ENCODE measurements around the gene RAB3IL1. TPM values are rescaled to one million over a fixed set of nuclear protein-coding genes. Genes with fewer than 3 reads are reported as not detected.
A peak's percentile ranks its signal among the peaks of the same experiment; 100 is the strongest.

RAB3IL1 gene
- total and polyA plus RNA-seq, 9 of the 15 experiments (the other 6 are each of a cell fraction or from before 2014, with no cell fraction given): 0.15 to 42.6 (median 15.5) TPM

DNA sequence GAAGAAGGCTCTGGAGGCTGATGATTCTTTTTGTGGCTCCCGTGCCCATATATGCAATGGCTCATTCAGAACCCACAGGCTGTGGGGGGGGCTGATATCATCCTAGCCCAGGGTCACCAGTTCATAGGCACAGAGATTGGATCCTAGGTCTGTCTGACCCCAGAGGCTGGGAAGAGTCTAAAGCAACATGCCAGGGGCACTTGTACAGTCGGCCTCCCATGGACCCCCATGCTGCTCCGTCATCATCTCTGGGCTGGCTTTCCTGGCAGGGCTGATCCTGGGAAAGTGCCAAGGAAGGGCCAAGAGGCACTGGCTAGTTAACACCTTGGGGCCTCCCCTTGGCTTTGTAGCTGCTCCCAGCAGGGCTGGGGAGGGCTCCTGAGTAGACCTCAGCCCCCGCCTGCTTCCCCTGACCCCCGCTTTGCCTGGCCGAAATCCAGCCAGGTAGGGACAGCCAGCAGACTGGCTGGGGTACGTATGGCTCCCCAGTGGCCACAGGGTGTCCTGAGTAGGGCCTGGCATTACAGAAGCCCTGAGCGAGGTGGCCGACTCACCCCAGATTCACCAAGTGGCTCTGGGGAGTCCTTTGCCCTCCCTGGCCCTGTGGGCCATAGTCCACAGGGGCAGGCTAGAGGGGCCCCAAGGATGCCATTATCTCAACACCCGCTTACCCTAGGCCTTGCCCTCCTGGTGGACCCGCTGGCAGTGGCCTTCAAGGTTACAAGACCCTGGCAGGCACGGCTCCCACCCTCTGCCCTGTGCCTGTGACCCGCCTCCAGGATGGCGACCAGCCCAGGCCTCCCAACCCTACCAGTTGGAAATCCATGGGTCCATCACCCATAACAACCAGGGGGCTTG lies 48.6 kb downstream of the RAB3IL1 start (continued):
- TF ChIP-seq ZHX1 (conservative IDR thresholded peaks at IDR 0.05; ENCODE audit: low read length) (no peak), MXI1 (IDR thresholded peaks at IDR 0.05; ENCODE audit: low read depth, low read length) (no peak), SAFB (IDR thresholded peaks at IDR 0.05; ENCODE audit: borderline replicate concordance, low read depth, low read length) (no peak), ZNF766 (CRISPR knock-in tag; conservative IDR thresholded peaks at IDR 0.05) (no peak), KLF10 (CRISPR knock-in tag; IDR thresholded peaks at IDR 0.05) (no peak), FOSL1 (tag; conservative IDR thresholded peaks at IDR 0.05) (no peak), STAT5A (IDR thresholded peaks at IDR 0.05; ENCODE audit: borderline replicate concordance, low read length) (no peak)

- no peak for DNase-seq (ENCODE audit: extremely low read depth in 1 of 4, low spot score in 3 of 4)
- Histone ChIP-seq H3K4me3 (no peak overlapping the region), H3K9me3 (replicated peaks; ENCODE audit: control insufficient read depth, insufficient read depth, low read depth, low read length) (no peaks in the 10 kb centered on the region), H3K9ac (ENCODE audit: insufficient read depth in 1 of 2, low read depth in 2 of 2, low read length in 2 of 2) (peak overlapping the region in 1 of 2 experiments; percentile 84; a peak in 2 of 4 replicates), H3K79me2 (ENCODE audit: control insufficient read depth, insufficient read depth, low read length) (0 out of 3 replicates have a peak, but pooled peaks cover 3% of the 10 kb centered on the region), H3K9me1 (ENCODE audit: control insufficient read depth, insufficient read depth, low read length) (no peaks in the 10 kb centered on the region), H3K36me3 (ENCODE audit: control insufficient read depth, insufficient read depth, low read length) (no peaks in the 10 kb centered on the region), H3K27ac (ENCODE audit: extremely low read depth, low read depth, low read length) (peak overlapping the region; percentile 43; the same call in 2 of the 3 replicates), H2AFZ (ENCODE audit: low read depth, low read length) (peak overlapping the region; percentile 37), H3K4me1 (replicated peaks in 1 of 2; ENCODE audit: control insufficient read depth in 2 of 2, insufficient read depth in 2 of 2, low read length in 2 of 2) (peaks cover 44 to 81% of the 10 kb centered on the region in 2 experiments), H4K20me1 (replicated peaks; ENCODE audit: control insufficient read depth, insufficient read depth, low read length) (no peaks in the 10 kb centered on the region), H3K27me3 (ENCODE audit: control insufficient read depth in 2 of 2, insufficient read depth in 2 of 2, low read length in 2 of 2) (no peaks in the 10 kb centered on the region), H3K4me2 (ENCODE audit: insufficient read depth, low read length) (no peak overlapping the region)
- in situ Hi-C loops (cut with MboI): no loop called here
- no peak for ATAC-seq
- ChIA-PET CTCF (ENCODE audit: low intra/inter-chr PET ratio) (no interaction called here), POLR2A (interaction anchor here (0.7 to 1.2 kb wide), 5 partner anchors 14 to 70 kb away, joined by 3 to 4 read pairs (median 3); no protein-coding TSS in a partner anchor)
- no peak for FAIRE-seq
- intact Hi-C loops (cut with micrococcal nuclease): no loop called here
- no TSS peak for BruUV-seq (replicated peaks)
- 78% methylated on average over 6 of the region's 6 CpGs for WGBS (ENCODE audit: insufficient coverage, low coverage, missing lambda C conversion rate)
- TF ChIP-seq CUX1 (CRISPR knock-in tag; IDR thresholded peaks at IDR 0.05) (no peak), SRSF7 (optimal IDR thresholded peaks at IDR 0.05; ENCODE audit: low read depth, low read length) (no peak), ZNF79 (CRISPR knock-in tag; IDR thresholded peaks at IDR 0.05; ENCODE audit: low read depth) (no peak), RBM39 (optimal IDR thresholded peaks at IDR 0.05; ENCODE audit: low read depth, low read length) (no peak), NFRKB (IDR thresholded peaks at IDR 0.05; ENCODE audit: low read depth) (no peak), PTRF (tag; IDR thresholded peaks at IDR 0.05) (no peak)
Measured at GRCh38 chr11:61866958-61867343, 50.4 kb downstream of the RAB3IL1 start.

All from K562 (cell line).